ENCODE results near the gene RHOT2.

Gene RHOT2

DNA sequence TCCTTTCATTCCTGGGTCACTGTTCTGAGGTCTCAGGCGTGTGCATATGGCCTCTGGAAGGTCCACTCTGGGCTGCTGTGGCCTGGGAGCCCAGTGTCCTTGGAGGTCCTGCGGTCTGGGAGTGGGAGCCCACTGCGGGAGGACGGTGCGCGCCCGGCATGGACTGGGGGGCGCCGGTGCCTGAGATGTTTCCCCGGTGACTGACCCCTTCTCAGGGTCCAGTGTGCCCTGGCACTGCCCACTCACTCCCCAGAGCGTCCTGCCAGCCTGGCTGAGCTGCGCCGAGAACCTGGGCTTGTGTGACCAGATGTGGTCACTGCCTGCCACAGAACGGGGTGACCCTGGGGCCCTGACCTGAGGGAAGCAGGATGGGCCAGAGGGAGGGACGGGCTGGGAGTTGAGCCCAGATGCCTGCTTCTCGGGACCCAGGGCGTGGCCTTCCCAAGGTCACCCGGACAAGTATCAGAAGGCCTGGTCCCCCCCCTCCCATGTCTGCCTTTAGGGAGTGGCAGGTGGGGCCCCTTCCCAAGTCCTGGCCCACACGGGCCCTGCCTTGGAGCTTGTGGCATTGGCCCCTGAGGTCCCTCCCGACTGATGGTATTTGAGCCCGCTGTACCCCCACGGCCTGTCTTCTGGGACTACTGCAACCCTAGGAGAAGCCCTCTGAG lies 6.4 kb downstream of the RHOT2 start:
- Histone ChIP-seq H3K27ac (replicated peaks; ENCODE audit: low read length) (no peak overlapping the region), H3K4me2 (ENCODE audit: insufficient read depth, low read length, poor library complexity, severe bottlenecking) (peak overlapping the region; percentile 71), H3K9me3 (replicated peaks in 1 of 2; ENCODE audit: control insufficient read depth in 2 of 2, insufficient read depth in 1 of 2, low read depth in 1 of 2, low read length in 2 of 2) (no peaks in the 10 kb centered on the region), H2AK5ac (ENCODE audit: low read depth, low read length) (peak overlapping the region; percentile 82), H2BK5ac (ENCODE audit: low read length) (no peak overlapping the region), H3K36me3 (replicated peaks in 1 of 2; ENCODE audit: control insufficient read depth in 2 of 2, insufficient read depth in 2 of 2, low read length in 2 of 2) (peaks cover 36 to 53% of the 10 kb centered on the region in 2 donors), H2BK15ac (ENCODE audit: low read length) (no peak overlapping the region), H3K27me3 (ENCODE audit: control insufficient read depth in 3 of 3, insufficient read depth in 3 of 3, low read depth in 1 of 3, low read length in 3 of 3) (peaks cover 0 to 14% (median 0%) of the 10 kb centered on the region in 3 experiments), H4K91ac (ENCODE audit: low read depth, low read length, poor library complexity) (no peak overlapping the region), H3K9ac (ENCODE audit: low read depth, low read length, poor library complexity) (no peak overlapping the region), H3K18ac (ENCODE audit: low read length) (no peak overlapping the region), H2BK12ac (ENCODE audit: low read length) (peak overlapping the region; percentile 41), H3K4me3 (ENCODE audit: low read length in 2 of 2) (no peak overlapping the region), H4K8ac (ENCODE audit: low read depth, low read length) (no peak overlapping the region), H3K79me1 (ENCODE audit: low read depth, low read length) (peaks cover 18% of the 10 kb centered on the region), H3K4me1 (ENCODE audit: control insufficient read depth in 2 of 2, insufficient read depth in 1 of 2, low read depth in 1 of 2, low read length in 2 of 2) (peaks cover 0 to 10% of the 10 kb centered on the region in 2 donors), H3K23ac (ENCODE audit: low read depth, low read length, poor library complexity) (peak overlapping the region; percentile 97), H3K4ac (ENCODE audit: low read length) (no peak overlapping the region), H3K14ac (ENCODE audit: low read length) (no peak overlapping the region), H2AFZ (ENCODE audit: low read length) (no peak overlapping the region), H2BK120ac (ENCODE audit: low read depth, low read length) (no peak overlapping the region)
- WGBS, 2 donors (ENCODE audit: extremely low coverage in 2 of 2, insufficient read length in 2 of 2, insufficient replicate concordance in 1 of 2) = no CpG with 5 or more reads among the region's 22 CpGs
- DNase-seq (ENCODE audit: low spot score) = no peak

- Histone ChIP-seq H2BK15ac (ENCODE audit: low read length) (peak within 1 kb of the TSS; percentile 3), H3K4me1 (ENCODE audit: control insufficient read depth in 2 of 2, insufficient read depth in 1 of 2, low read depth in 1 of 2, low read length in 2 of 2) (peaks cover 0 to 10% of the 10 kb centered on the region in 2 donors), H3K4me3 (ENCODE audit: low read length in 2 of 2) (peak within 1 kb of the TSS in 1 of 2 donors; percentile 73), H3K9ac (ENCODE audit: low read depth, low read length, poor library complexity) (peak within 1 kb of the TSS; percentile 84), H2AFZ (ENCODE audit: low read length) (no peak within 1 kb of the TSS), H2BK120ac (ENCODE audit: low read depth, low read length) (peak within 1 kb of the TSS; percentile 31), H3K79me1 (ENCODE audit: low read depth, low read length) (peaks cover 12% of the 10 kb centered on the region), H2AK5ac (ENCODE audit: low read depth, low read length) (peak within 1 kb of the TSS; percentile 82), H4K8ac (ENCODE audit: low read depth, low read length) (peak within 1 kb of the TSS; percentile 65), H2BK12ac (ENCODE audit: low read length) (no peak within 1 kb of the TSS), H3K14ac (ENCODE audit: low read length) (peak within 1 kb of the TSS; percentile 94), H3K9me3 (replicated peaks in 1 of 2; ENCODE audit: control insufficient read depth in 2 of 2, insufficient read depth in 1 of 2, low read depth in 1 of 2, low read length in 2 of 2) (no peaks in the 10 kb centered on the region), H3K18ac (ENCODE audit: low read length) (peak within 1 kb of the TSS; percentile 91), H3K27ac (replicated peaks; ENCODE audit: low read length) (no peak within 1 kb of the TSS), H3K23ac (ENCODE audit: low read depth, low read length, poor library complexity) (peak within 1 kb of the TSS; percentile 97), H3K36me3 (replicated peaks in 1 of 2; ENCODE audit: control insufficient read depth in 2 of 2, insufficient read depth in 2 of 2, low read length in 2 of 2) (peaks cover 28 to 44% of the 10 kb centered on the region in 2 donors), H2BK5ac (ENCODE audit: low read length) (no peak within 1 kb of the TSS), H3K4me2 (ENCODE audit: insufficient read depth, low read length, poor library complexity, severe bottlenecking) (peak within 1 kb of the TSS; percentile 71), H4K91ac (ENCODE audit: low read depth, low read length, poor library complexity) (no peak within 1 kb of the TSS), H3K4ac (ENCODE audit: low read length) (peak within 1 kb of the TSS; percentile 95), H3K27me3 (ENCODE audit: control insufficient read depth in 3 of 3, insufficient read depth in 3 of 3, low read depth in 1 of 3, low read length in 3 of 3) (peaks cover 0 to 14% (median 0%) of the 10 kb centered on the region in 3 experiments)
- WGBS, 2 donors (ENCODE audit: extremely low coverage in 2 of 2, insufficient read length in 2 of 2, insufficient replicate concordance in 1 of 2) = no CpG with 5 or more reads among the region's 73 CpGs
- DNase-seq (ENCODE audit: low spot score) = no peak
Measured at GRCh38 chr16:674968-675883, 7.3 kb downstream of the RHOT2 start, which contains the start of gene RHBDL1. Gene RHBDL1, plus strand, starts transcription at chr16:675671. Its CDS starts 120 bp downstream, at chr16:675791.

DNA sequence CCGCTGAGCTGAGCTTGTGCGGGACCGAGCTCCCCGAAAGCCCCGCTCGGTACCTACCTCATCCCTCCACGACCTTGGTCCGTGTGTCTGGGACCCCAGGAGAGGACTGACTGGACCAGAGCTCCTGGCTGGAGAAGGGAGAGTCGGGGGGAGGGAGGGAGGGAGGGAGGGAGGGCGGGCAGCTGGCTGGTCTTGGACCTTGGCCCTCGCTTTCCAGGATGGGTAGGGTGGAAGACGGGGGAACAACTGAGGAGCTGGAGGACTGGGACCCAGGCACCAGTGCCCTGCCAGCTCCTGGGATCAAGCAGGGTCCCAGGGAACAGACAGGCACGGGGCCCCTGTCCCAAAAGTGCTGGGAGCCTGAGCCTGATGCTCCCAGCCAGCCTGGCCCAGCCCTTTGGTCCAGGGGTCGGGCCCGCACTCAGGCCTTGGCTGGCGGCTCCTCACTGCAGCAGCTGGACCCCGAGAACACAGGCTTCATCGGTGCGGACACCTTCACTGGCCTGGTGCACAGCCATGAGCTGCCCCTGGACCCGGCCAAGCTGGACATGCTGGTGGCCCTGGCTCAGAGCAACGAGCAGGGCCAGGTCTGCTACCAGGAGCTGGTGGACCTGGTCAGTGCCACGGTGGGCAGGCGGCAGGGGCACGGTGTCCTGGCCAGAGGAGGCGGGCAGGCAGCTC lies 8.1 kb downstream of the RHOT2 start:
- H3K23ac ChIP-seq (ENCODE audit: low read depth, low read length, poor library complexity) = peak overlapping the region; percentile 97
- H3K27ac ChIP-seq (replicated peaks; ENCODE audit: low read length) = no peak overlapping the region
- H3K36me3 ChIP-seq (replicated peaks in 1 of 2; ENCODE audit: control insufficient read depth in 2 of 2, insufficient read depth in 2 of 2, low read length in 2 of 2) = peaks cover 20 to 36% of the 10 kb centered on the region in 2 donors
- peaks cover 13% of the 10 kb centered on the region for H3K79me1 ChIP-seq (ENCODE audit: low read depth, low read length)
- no peak overlapping the region for H2AFZ ChIP-seq (ENCODE audit: low read length)
- peak overlapping the region; percentile 71 for H3K4me2 ChIP-seq (ENCODE audit: insufficient read depth, low read length, poor library complexity, severe bottlenecking)
- H3K4me3 ChIP-seq (ENCODE audit: low read length in 2 of 2) = peak overlapping the region in 1 of 2 donors; percentile 69
- H3K4ac ChIP-seq (ENCODE audit: low read length) = no peak overlapping the region
- DNase-seq (ENCODE audit: low spot score) = no peak
- no peak overlapping the region for H4K8ac ChIP-seq (ENCODE audit: low read depth, low read length)
- no peak overlapping the region for H2BK5ac ChIP-seq (ENCODE audit: low read length)
- H3K27me3 ChIP-seq (ENCODE audit: control insufficient read depth in 3 of 3, insufficient read depth in 3 of 3, low read depth in 1 of 3, low read length in 3 of 3) = peaks cover 0 to 14% (median 0%) of the 10 kb centered on the region in 3 experiments
- peak overlapping the region; percentile 53 for H3K9ac ChIP-seq (ENCODE audit: low read depth, low read length, poor library complexity)
- peak overlapping the region; percentile 89 for H3K18ac ChIP-seq (ENCODE audit: low read length)
- peak overlapping the region; percentile 82 for H2AK5ac ChIP-seq (ENCODE audit: low read depth, low read length)
- H2BK12ac ChIP-seq (ENCODE audit: low read length) = no peak overlapping the region
- WGBS, 2 donors (ENCODE audit: extremely low coverage in 2 of 2, insufficient read length in 2 of 2, insufficient replicate concordance in 1 of 2) = no CpG with 5 or more reads among the region's 25 CpGs
- peaks cover 0 to 13% of the 10 kb centered on the region in 2 donors for H3K4me1 ChIP-seq (ENCODE audit: control insufficient read depth in 2 of 2, insufficient read depth in 1 of 2, low read depth in 1 of 2, low read length in 2 of 2)
- H4K91ac ChIP-seq (ENCODE audit: low read depth, low read length, poor library complexity) = no peak overlapping the region
- no peak overlapping the region for H2BK120ac ChIP-seq (ENCODE audit: low read depth, low read length)
- peak overlapping the region; percentile 3 for H2BK15ac ChIP-seq (ENCODE audit: low read length)
- H3K9me3 ChIP-seq (replicated peaks in 1 of 2; ENCODE audit: control insufficient read depth in 2 of 2, insufficient read depth in 1 of 2, low read depth in 1 of 2, low read length in 2 of 2) = no peaks in the 10 kb centered on the region
- H3K14ac ChIP-seq (ENCODE audit: low read length) = peak overlapping the region; percentile 39

All from neuronal stem cell (in vitro differentiated cells).